NCI-H82 (cell line): ENCODE results near the gene DHX58.
A peak's percentile ranks its signal among the peaks of the same experiment; 100 is the strongest.

Source experiments
- DNase-seq: peaks from one replicate; lab custom pipeline; 2025; lab: John Stamatoyannopoulos, UW

Gene DHX58

GRCh38 chr17:42109086-42109485 is 3.4 kb downstream of the DHX58 start:
- DNase-seq, result no peak

- peak; percentile 98 for DNase-seq
Observed at GRCh38 chr17:42107597-42108576, 4.6 kb downstream of the DHX58 start.

- no peak for DNase-seq
Observed at GRCh38 chr17:42107124-42107523, 5.4 kb downstream of the DHX58 start.

- DNase-seq, result no peak
Observed at GRCh38 chr17:42106009-42106408, 6.5 kb downstream of the DHX58 start.

GRCh38 chr17:42104264-42104663 is 8.2 kb downstream of the DHX58 start:
- no peak for DNase-seq

- no peak for DNase-seq
Observed at GRCh38 chr17:42103221-42103954, 9.1 kb downstream of the DHX58 start.

GRCh38 chr17:42101513-42102292 is 10.8 kb downstream of the DHX58 start:
- DNase-seq, result peak; percentile 84

GRCh38 chr17:42098730-42099399 is 13.6 kb downstream of the DHX58 start:
- DNase-seq, result peak; percentile 94

GRCh38 chr17:42097691-42098631 is 14.6 kb downstream of the DHX58 start, which contains the start of gene ZNF385C:
Gene ZNF385C, minus strand, starts transcription at chr17:42098473. Its CDS starts 35,417 bp downstream, at chr17:42063056.
- DNase-seq, result peak; percentile 77

GRCh38 chr17:42096360-42097111 is 16.0 kb downstream of the DHX58 start:
- no peak for DNase-seq

- no peak for DNase-seq
Observed at GRCh38 chr17:42094375-42095069, 18.0 kb downstream of the DHX58 start.

GRCh38 chr17:42092939-42093338 is 19.6 kb downstream of the DHX58 start:
- peak; percentile 25 for DNase-seq

- no peak for DNase-seq
Observed at GRCh38 chr17:42090964-42091790, 21.3 kb downstream of the DHX58 start.

- DNase-seq, result no peak
Observed at GRCh38 chr17:42088736-42089135, 23.8 kb downstream of the DHX58 start.

- DNase-seq, result no peak
Observed at GRCh38 chr17:42087736-42088705, 24.5 kb downstream of the DHX58 start.

- peak; percentile 66 for DNase-seq
Observed at GRCh38 chr17:42087042-42087701, 25.3 kb downstream of the DHX58 start.
